Mucosa of stomach (tissue), 1 donor: ENCODE measurements around the gene SOX1.

Source experiments
- H3K27me3 ChIP-seq: one replicate; pipeline ENCODE4 v1.7.0; 2013; ENCODE audit warnings: mild to moderate bottlenecking, low read length; ENCODE audit not compliant: control insufficient read depth, insufficient read depth
- H3K36me3 ChIP-seq: one replicate; pipeline ENCODE4 v1.7.0; 2013; ENCODE audit warnings: low read length; ENCODE audit not compliant: control insufficient read depth, insufficient read depth
- H3K4me1 ChIP-seq: one replicate; pipeline ENCODE4 v1.7.0; 2013; ENCODE audit warnings: mild to moderate bottlenecking, low read length; ENCODE audit not compliant: control insufficient read depth, insufficient read depth
- H3K4me3 ChIP-seq: one replicate; pipeline ENCODE4 v1.7.0; 2013; ENCODE audit warnings: low read length
- H3K9ac ChIP-seq: one replicate; pipeline ENCODE4 v1.7.0; 2013; ENCODE audit warnings: mild to moderate bottlenecking, low read length, moderate library complexity
- H3K9me3 ChIP-seq: one replicate; pipeline ENCODE4 v1.7.0; 2013; ENCODE audit warnings: mild to moderate bottlenecking, low read length, moderate library complexity; ENCODE audit not compliant: control insufficient read depth
- donor health status: Pancreatic carcinoma.

SOX1 gene

GRCh38 chr13:112078879-112079531, 12.1 kb downstream of the SOX1 start:
- Histone ChIP-seq H3K4me3 (no peak overlapping the region), H3K9me3 (no peaks in the 10 kb centered on the region), H3K4me1 (no peaks in the 10 kb centered on the region), H3K9ac (no peak overlapping the region), H3K27me3 (peaks cover 46% of the 10 kb centered on the region), H3K36me3 (no peaks in the 10 kb centered on the region)

- Histone ChIP-seq H3K9me3 (no peaks in the 10 kb centered on the region), H3K9ac (no peak overlapping the region), H3K4me3 (no peak overlapping the region), H3K4me1 (no peaks in the 10 kb centered on the region), H3K27me3 (peaks cover 39% of the 10 kb centered on the region), H3K36me3 (no peaks in the 10 kb centered on the region)
Measured at GRCh38 chr13:112079696-112080095, 12.7 kb downstream of the SOX1 start.

GRCh38 chr13:112083971-112084370, 17.0 kb downstream of the SOX1 start:
- Histone ChIP-seq H3K9ac (no peak overlapping the region), H3K9me3 (no peaks in the 10 kb centered on the region), H3K27me3 (peaks cover 23% of the 10 kb centered on the region), H3K4me1 (no peaks in the 10 kb centered on the region), H3K4me3 (no peak overlapping the region), H3K36me3 (no peaks in the 10 kb centered on the region)

GRCh38 chr13:112092453-112092852, 25.5 kb downstream of the SOX1 start:
- Histone ChIP-seq H3K36me3 (no peaks in the 10 kb centered on the region), H3K4me3 (no peak overlapping the region), H3K9ac (no peak overlapping the region), H3K4me1 (no peaks in the 10 kb centered on the region), H3K27me3 (peaks cover 8% of the 10 kb centered on the region), H3K9me3 (no peaks in the 10 kb centered on the region)

- H3K27me3 ChIP-seq, result no peaks in the 10 kb centered on the region
- no peaks in the 10 kb centered on the region for H3K36me3 ChIP-seq
- no peaks in the 10 kb centered on the region for H3K4me1 ChIP-seq
- H3K9ac ChIP-seq, result no peak overlapping the region
- H3K4me3 ChIP-seq, result no peak overlapping the region
- H3K9me3 ChIP-seq, result no peaks in the 10 kb centered on the region
Measured at GRCh38 chr13:112095354-112095753, 28.4 kb downstream of the SOX1 start.

- Histone ChIP-seq H3K9me3 (no peaks in the 10 kb centered on the region), H3K27me3 (no peaks in the 10 kb centered on the region), H3K9ac (no peak overlapping the region), H3K36me3 (no peaks in the 10 kb centered on the region), H3K4me3 (no peak overlapping the region), H3K4me1 (no peaks in the 10 kb centered on the region)
Measured at GRCh38 chr13:112096959-112097358, 30.0 kb downstream of the SOX1 start.

GRCh38 chr13:112097770-112098169, 30.8 kb downstream of the SOX1 start:
- no peak overlapping the region for H3K4me3 ChIP-seq
- H3K9me3 ChIP-seq, result no peaks in the 10 kb centered on the region
- no peaks in the 10 kb centered on the region for H3K36me3 ChIP-seq
- H3K4me1 ChIP-seq, result no peaks in the 10 kb centered on the region
- peaks cover under 1% of the 10 kb centered on the region for H3K27me3 ChIP-seq
- H3K9ac ChIP-seq, result no peak overlapping the region

GRCh38 chr13:112098699-112099098, 31.8 kb downstream of the SOX1 start:
- H3K36me3 ChIP-seq, result no peaks in the 10 kb centered on the region
- no peaks in the 10 kb centered on the region for H3K9me3 ChIP-seq
- H3K4me1 ChIP-seq, result no peaks in the 10 kb centered on the region
- no peak overlapping the region for H3K4me3 ChIP-seq
- H3K27me3 ChIP-seq, result peaks cover 9% of the 10 kb centered on the region
- no peak overlapping the region for H3K9ac ChIP-seq

- Histone ChIP-seq H3K9me3 (no peaks in the 10 kb centered on the region), H3K4me3 (no peak overlapping the region), H3K27me3 (peaks cover 32% of the 10 kb centered on the region), H3K4me1 (no peaks in the 10 kb centered on the region), H3K36me3 (no peaks in the 10 kb centered on the region), H3K9ac (no peak overlapping the region)
Measured at GRCh38 chr13:112101360-112101930, 34.5 kb downstream of the SOX1 start.

GRCh38 chr13:112102243-112102642, 35.3 kb downstream of the SOX1 start:
- Histone ChIP-seq H3K9me3 (no peaks in the 10 kb centered on the region), H3K27me3 (peaks cover 40% of the 10 kb centered on the region), H3K4me3 (no peak overlapping the region), H3K4me1 (no peaks in the 10 kb centered on the region), H3K9ac (no peak overlapping the region), H3K36me3 (no peaks in the 10 kb centered on the region)

- Histone ChIP-seq H3K4me3 (no peak overlapping the region), H3K4me1 (no peaks in the 10 kb centered on the region), H3K9me3 (no peaks in the 10 kb centered on the region), H3K9ac (no peak overlapping the region), H3K36me3 (no peaks in the 10 kb centered on the region), H3K27me3 (peaks cover 49% of the 10 kb centered on the region)
Measured at GRCh38 chr13:112103260-112103838, 36.4 kb downstream of the SOX1 start.

- Histone ChIP-seq H3K9ac (no peak overlapping the region), H3K9me3 (no peaks in the 10 kb centered on the region), H3K27me3 (peaks cover 57% of the 10 kb centered on the region), H3K4me1 (no peaks in the 10 kb centered on the region), H3K4me3 (no peak overlapping the region), H3K36me3 (no peaks in the 10 kb centered on the region)
Measured at GRCh38 chr13:112103961-112104880, 37.3 kb downstream of the SOX1 start.
